Mucosa of descending colon (tissue), 3 donors: ENCODE data around the gene NFILZ. TPM values are rescaled to one million over a fixed set of nuclear protein-coding genes. Genes with fewer than 3 reads are reported as not detected.
A peak's percentile ranks its signal among the peaks of the same experiment; 100 is the strongest.

Experiments
- ATAC-seq: fragments of 200-7000 bp; cut with Tn5 transposase; one replicate; pipeline ENCODE4 v1.9.1; 2020; ENCODE audit warnings: mild to moderate bottlenecking, moderate library complexity
- DNase-seq, 3 donors: peaks; one replicate each; pipeline ENCODE4 v3.0.0-alpha.2; 2020
- H3K36me3 ChIP-seq: fragments of 200-600 bp; one replicate; pipeline ENCODE4 v1.8.0; 2021; ENCODE audit warnings: low read depth, mild to moderate bottlenecking
- H3K4me1 ChIP-seq: fragments of 200-600 bp; one replicate; pipeline ENCODE4 v1.8.0; 2021; ENCODE audit warnings: low read depth, mild to moderate bottlenecking
- H3K4me3 ChIP-seq: fragments of 200-600 bp; one replicate; pipeline ENCODE4 v1.8.0; 2021; ENCODE audit warnings: mild to moderate bottlenecking
- H3K9me3 ChIP-seq: fragments of 200-600 bp; one replicate; pipeline ENCODE4 v1.8.0; 2021; ENCODE audit warnings: mild to moderate bottlenecking
- intact Hi-C, 2 donors: fragments of 100-400 bp; cut with DNase I in 1 of 2; cut with micrococcal nuclease in 1 of 2; formaldehyde crosslinking; loops; one replicate each; pipeline versions ENCODE4 v1.11.0 to v1.11.1; 2022; cut with DNase I, micrococcal nuclease
- total RNA-seq, 3 donors: library from RNA; stranded (reverse); fragmentation: NEBNext Ultra II Directional in 2 of 3; extraction: Animal tissue kit (Norgen Biotek cat#: 25700) in 2 of 3; gene quantifications; one replicate each; pipeline versions ENCODE4 v1.2.1 to v1.2.4, GENCODE V29; 2021 to 2023
- TF ChIP-seq, protein P1 (sequence below): fragments of 200-600 bp; IDR thresholded peaks from one replicate; pipeline ENCODE4 v1.8.0; 2022; ENCODE audit warnings: antibody characterized with exemption, mild to moderate bottlenecking
- donor health status: DM: no; HTN: no; CAD: no; lungs with moderate emphysema.
- donor health status: DM: no; HTN: no; CAD: no.
- donor health status: DM: no; HTN: yes; CAD: no.

NFILZ gene
- total RNA-seq, 3 donors from 2014 or later = not detected

- intact Hi-C loops = loop anchor here in 1 of 2 donors (5.0 kb wide), 1 partner anchor 423 kb away; no protein-coding TSS in a partner anchor
- DNase-seq = peak; percentile 40 to 62 (median 58)
- ATAC-seq = peak; percentile 89
- Histone ChIP-seq H3K4me1 (no peaks in the 10 kb centered on the region), H3K9me3 (no peaks in the 10 kb centered on the region), H3K4me3 (no peak overlapping the region), H3K36me3 (no peaks in the 10 kb centered on the region)
- TF ChIP-seq, protein P1, sequence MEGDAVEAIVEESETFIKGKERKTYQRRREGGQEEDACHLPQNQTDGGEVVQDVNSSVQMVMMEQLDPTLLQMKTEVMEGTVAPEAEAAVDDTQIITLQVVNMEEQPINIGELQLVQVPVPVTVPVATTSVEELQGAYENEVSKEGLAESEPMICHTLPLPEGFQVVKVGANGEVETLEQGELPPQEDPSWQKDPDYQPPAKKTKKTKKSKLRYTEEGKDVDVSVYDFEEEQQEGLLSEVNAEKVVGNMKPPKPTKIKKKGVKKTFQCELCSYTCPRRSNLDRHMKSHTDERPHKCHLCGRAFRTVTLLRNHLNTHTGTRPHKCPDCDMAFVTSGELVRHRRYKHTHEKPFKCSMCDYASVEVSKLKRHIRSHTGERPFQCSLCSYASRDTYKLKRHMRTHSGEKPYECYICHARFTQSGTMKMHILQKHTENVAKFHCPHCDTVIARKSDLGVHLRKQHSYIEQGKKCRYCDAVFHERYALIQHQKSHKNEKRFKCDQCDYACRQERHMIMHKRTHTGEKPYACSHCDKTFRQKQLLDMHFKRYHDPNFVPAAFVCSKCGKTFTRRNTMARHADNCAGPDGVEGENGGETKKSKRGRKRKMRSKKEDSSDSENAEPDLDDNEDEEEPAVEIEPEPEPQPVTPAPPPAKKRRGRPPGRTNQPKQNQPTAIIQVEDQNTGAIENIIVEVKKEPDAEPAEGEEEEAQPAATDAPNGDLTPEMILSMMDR = peak; percentile 95
These were observed 24.3 kb downstream of the NFILZ start for GRCh38 chr19:8654591-8655339.

DNA sequence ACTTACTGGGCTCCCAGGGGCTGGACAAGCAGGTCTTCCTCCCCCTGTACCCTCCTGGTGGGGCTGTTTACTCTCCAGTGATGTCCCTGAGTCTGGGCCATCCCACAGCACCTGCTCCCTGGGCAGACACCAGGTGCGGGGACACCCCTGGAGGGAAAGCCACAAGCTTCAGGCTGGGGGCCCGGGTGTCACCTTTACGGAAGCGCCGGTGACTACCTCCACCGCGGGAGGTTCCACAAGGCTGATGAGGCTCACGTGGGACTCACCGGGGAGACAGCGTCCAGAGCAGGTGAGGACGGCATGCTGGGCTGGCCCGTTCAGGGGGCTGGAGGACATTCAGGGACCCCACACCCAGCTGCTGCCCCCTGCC, 24.9 kb downstream of the NFILZ start:
- TF ChIP-seq, protein P1 = no peak
- Histone ChIP-seq H3K9me3 (no peaks in the 10 kb centered on the region), H3K4me1 (no peaks in the 10 kb centered on the region), H3K36me3 (no peaks in the 10 kb centered on the region), H3K4me3 (no peak overlapping the region)
- ATAC-seq (peak; percentile 36), DNase-seq (no peak)
- intact Hi-C loops = loop anchor here in 1 of 2 donors (5.0 kb wide), 1 partner anchor 422 kb away; no protein-coding TSS in a partner anchor

- DNase-seq = no peak
- H3K36me3 ChIP-seq = no peaks in the 10 kb centered on the region
- no peak overlapping the region for H3K4me3 ChIP-seq
- TF ChIP-seq, protein P1 = no peak
- no peaks in the 10 kb centered on the region for H3K4me1 ChIP-seq
- no peak for ATAC-seq
- intact Hi-C loops = loop anchor here in 1 of 2 donors (5.0 kb wide), 1 partner anchor 419 kb away; no protein-coding TSS in a partner anchor
- no peaks in the 10 kb centered on the region for H3K9me3 ChIP-seq
These were observed 27.4 kb downstream of the NFILZ start for GRCh38 chr19:8657869-8658268.

DNA sequence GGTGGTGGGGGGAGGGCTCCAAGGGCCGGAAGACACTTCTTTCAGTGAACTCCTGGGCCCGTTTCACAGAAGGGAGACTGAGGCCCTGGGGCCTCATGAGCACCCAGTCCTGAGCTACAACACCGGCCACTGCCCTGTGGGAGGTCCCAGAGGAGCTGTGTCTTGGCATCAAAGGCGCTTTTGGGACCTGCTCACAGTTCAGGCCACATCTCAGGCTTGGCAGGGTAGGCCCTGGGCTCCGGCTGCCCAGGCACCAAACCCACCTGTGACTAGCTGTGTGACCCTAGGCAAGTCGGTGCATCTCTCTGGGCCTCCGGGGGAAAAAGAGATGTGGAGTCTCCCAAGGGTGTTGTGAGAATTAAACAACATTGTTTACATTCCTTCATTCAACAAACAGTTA, 29.5 kb downstream of the NFILZ start:
- no peak for DNase-seq
- intact Hi-C loops = loop anchor here in 1 of 2 donors (5.0 kb wide), 1 partner anchor 417 kb away; no protein-coding TSS in a partner anchor
- ATAC-seq = no peak
- Histone ChIP-seq H3K9me3 (no peaks in the 10 kb centered on the region), H3K4me1 (no peaks in the 10 kb centered on the region), H3K36me3 (no peaks in the 10 kb centered on the region), H3K4me3 (no peak overlapping the region)
- TF ChIP-seq, protein P1 = no peak

GRCh38 chr19:8662263-8662662, 31.8 kb downstream of the NFILZ start:
- no peak for DNase-seq
- H3K9me3 ChIP-seq = no peaks in the 10 kb centered on the region
- no peak overlapping the region for H3K4me3 ChIP-seq
- TF ChIP-seq, protein P1 = no peak
- no peaks in the 10 kb centered on the region for H3K4me1 ChIP-seq
- ATAC-seq = no peak
- intact Hi-C loops = no loop called here
- H3K36me3 ChIP-seq = no peaks in the 10 kb centered on the region
